ENCODE measurements around the gene SCAMP3. TPM values are rescaled to one million over a fixed set of nuclear protein-coding genes. Genes with fewer than 3 reads are reported as not detected.

Gene SCAMP3
- total RNA-seq, 3 donors from 2014 or later, result 64.9 to 72.0 (median 68.3) TPM

- H3K36me3 ChIP-seq, result peaks cover 4% of the 10 kb centered on the region
- no peak for DNase-seq (ENCODE audit: low spot score in 2 of 2)
- peaks cover 7 to 10% of the 10 kb centered on the region in 2 donors for H3K4me1 ChIP-seq
- H3K4me3 ChIP-seq, result peak overlapping the region; percentile 78 to 97 (median 95)
- intact Hi-C loops (cut with DNase I; ENCODE audit: low total_unique reads), result loop anchor here (5.0 kb wide), 1 partner anchor 68 kb away; the partner anchor contains the start of gene RUSC1
- H3K27ac ChIP-seq, result peak overlapping the region; percentile 96
- TF ChIP-seq POLR2A (IDR thresholded peaks at IDR 0.05) (no peak), CTCF (IDR thresholded peaks at IDR 0.05) (no peak), POLR2AphosphoS5 (IDR thresholded peaks at IDR 0.05) (no peak)
- no peaks in the 10 kb centered on the region for H3K27me3 ChIP-seq
- no peaks in the 10 kb centered on the region for H3K9me3 ChIP-seq
Measured at GRCh38 chr1:155254714-155255242, 7.4 kb downstream of the SCAMP3 start.

DNA sequence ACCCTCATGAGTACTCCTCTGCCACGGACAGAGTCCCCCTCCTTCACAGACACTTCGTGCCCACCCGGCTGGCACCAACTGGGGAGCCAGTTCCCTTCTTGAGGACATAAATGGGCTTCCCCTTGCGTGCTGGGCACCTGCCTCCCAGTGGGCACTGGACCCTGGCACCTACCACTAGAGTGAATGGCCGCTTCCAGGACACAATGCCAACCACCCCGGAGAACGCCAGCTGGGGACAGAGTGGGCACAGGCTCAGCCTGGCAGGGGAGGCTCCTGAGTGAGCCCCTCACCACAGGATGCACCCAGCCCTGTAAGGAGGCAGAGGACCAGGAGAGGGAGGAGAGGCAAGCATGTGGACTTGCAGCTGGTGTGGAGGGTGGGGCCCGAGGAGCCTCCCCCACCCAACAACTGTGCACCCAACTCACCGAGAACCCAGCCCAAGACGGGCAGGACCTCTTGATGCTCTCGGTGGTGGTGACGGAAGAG is 7.9 kb downstream of the SCAMP3 start:
- H3K27me3 ChIP-seq, result no peaks in the 10 kb centered on the region
- peak overlapping the region; percentile 96 for H3K27ac ChIP-seq
- intact Hi-C loops (cut with DNase I; ENCODE audit: low total_unique reads), result loop anchor here (5.0 kb wide), 1 partner anchor 68 kb away; the partner anchor contains the start of gene RUSC1

DNA sequence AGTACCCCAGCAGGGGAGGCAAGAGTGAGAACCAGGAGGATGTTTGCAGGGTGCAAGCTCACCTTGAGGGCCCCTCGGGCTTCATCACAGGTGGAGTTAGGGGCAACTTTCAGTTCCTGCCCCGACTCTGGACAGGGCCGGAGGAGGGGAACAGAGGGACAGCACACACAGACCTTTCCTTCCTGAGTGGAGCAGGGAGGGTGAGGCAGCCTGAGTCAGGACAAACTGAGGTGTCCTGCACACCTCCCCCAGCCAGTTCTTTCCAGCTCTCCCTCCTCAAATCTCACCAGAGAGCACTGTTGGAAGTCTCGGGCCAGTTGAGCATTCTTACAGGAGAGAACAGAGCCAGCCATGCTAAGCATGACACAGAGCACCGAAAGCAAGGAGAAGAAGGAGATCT is 8.4 kb downstream of the SCAMP3 start:
- Histone ChIP-seq H3K27ac (peak overlapping the region; percentile 96), H3K4me3 (peak overlapping the region in 2 of 3 donors; percentile 78 to 97), H3K36me3 (peaks cover 3% of the 10 kb centered on the region), H3K4me1 (peaks cover 7 to 10% of the 10 kb centered on the region in 2 donors), H3K27me3 (no peaks in the 10 kb centered on the region), H3K9me3 (no peaks in the 10 kb centered on the region)
- TF ChIP-seq POLR2AphosphoS5 (IDR thresholded peaks at IDR 0.05) (no peak), POLR2A (IDR thresholded peaks at IDR 0.05) (no peak), CTCF (IDR thresholded peaks at IDR 0.05) (no peak)
- no peak for DNase-seq (ENCODE audit: low spot score in 2 of 2)
- intact Hi-C loops (cut with DNase I; ENCODE audit: low total_unique reads), result loop anchor here (5.0 kb wide), 1 partner anchor 69 kb away; the partner anchor contains the start of gene RUSC1

More for the DNA sequence above, 7.9 kb downstream of the SCAMP3 start:
- no peak for TF ChIP-seq POLR2A (IDR thresholded peaks at IDR 0.05)
- TF ChIP-seq CTCF (IDR thresholded peaks at IDR 0.05), result no peak
- no peak for TF ChIP-seq POLR2AphosphoS5 (IDR thresholded peaks at IDR 0.05)
- Histone ChIP-seq H3K4me3 (peak overlapping the region; percentile 78 to 97 (median 95)), H3K36me3 (peaks cover 4% of the 10 kb centered on the region), H3K4me1 (peaks cover 7 to 10% of the 10 kb centered on the region in 2 donors), H3K9me3 (no peaks in the 10 kb centered on the region)
- no peak for DNase-seq (ENCODE audit: low spot score in 2 of 2)

DNA sequence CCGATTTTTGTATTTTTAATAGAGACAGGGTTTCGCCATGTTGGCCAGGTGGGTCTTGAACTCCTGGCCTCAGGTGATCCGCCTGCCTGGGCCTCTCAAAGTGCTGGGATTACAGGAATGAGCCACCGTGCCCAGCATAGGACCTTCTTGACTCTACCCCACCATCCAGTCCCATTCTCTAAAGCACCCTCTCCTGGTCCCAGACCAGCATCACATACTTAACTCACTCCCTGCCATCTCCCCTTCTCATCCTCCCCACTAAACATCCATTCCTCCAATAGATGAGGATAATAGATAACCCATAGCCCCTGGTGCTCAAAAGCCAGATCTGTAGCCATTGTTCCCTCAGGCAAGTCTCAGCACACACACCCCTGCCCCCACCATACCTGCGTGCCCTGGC is 9.0 kb downstream of the SCAMP3 start:
- DNase-seq (ENCODE audit: low spot score in 2 of 2), result no peak
- H3K36me3 ChIP-seq, result no peaks in the 10 kb centered on the region
- TF ChIP-seq POLR2A (IDR thresholded peaks at IDR 0.05) (no peak), CTCF (IDR thresholded peaks at IDR 0.05) (no peak), POLR2AphosphoS5 (IDR thresholded peaks at IDR 0.05) (no peak)
- H3K27ac ChIP-seq, result no peak overlapping the region
- no peaks in the 10 kb centered on the region for H3K9me3 ChIP-seq
- H3K4me3 ChIP-seq, result no peak overlapping the region
- H3K27me3 ChIP-seq, result no peaks in the 10 kb centered on the region
- intact Hi-C loops (cut with DNase I; ENCODE audit: low total_unique reads), result loop anchor here (5.0 kb wide), 1 partner anchor 69 kb away; the partner anchor contains the start of gene RUSC1
- peaks cover 7 to 10% of the 10 kb centered on the region in 2 donors for H3K4me1 ChIP-seq

- DNase-seq (ENCODE audit: low spot score in 2 of 2), result no peak
- TF ChIP-seq POLR2A (IDR thresholded peaks at IDR 0.05), result no peak
- TF ChIP-seq CTCF (IDR thresholded peaks at IDR 0.05), result no peak
- TF ChIP-seq POLR2AphosphoS5 (IDR thresholded peaks at IDR 0.05), result no peak
Measured at GRCh38 chr1:155251566-155251965, 10.6 kb downstream of the SCAMP3 start.

More at GRCh38 chr1:155251566-155251965, 10.6 kb downstream of the SCAMP3 start:
- peaks cover 7 to 10% of the 10 kb centered on the region in 2 donors for H3K4me1 ChIP-seq
- H3K4me3 ChIP-seq, result no peak overlapping the region
- H3K36me3 ChIP-seq, result no peaks in the 10 kb centered on the region
- intact Hi-C loops (cut with DNase I; ENCODE audit: low total_unique reads), result loop anchor here (5.0 kb wide), 1 partner anchor 71 kb away; the partner anchor contains the start of gene RUSC1
- no peaks in the 10 kb centered on the region for H3K9me3 ChIP-seq
- no peaks in the 10 kb centered on the region for H3K27me3 ChIP-seq
- H3K27ac ChIP-seq, result no peak overlapping the region
